H1 (cell line): ENCODE results near the gene ZNF679. TPM values are rescaled to one million over a fixed set of nuclear protein-coding genes. Genes with fewer than 3 reads are reported as not detected.

Experiments
- CTCF ChIA-PET: fragments of 300-600 bp; sonication (Branson Sonifier 250); formaldehyde crosslinking; loops from one replicate; lab custom pipeline; 2021; ENCODE audit not compliant: partially characterized antibody; lab: Charles Lee
- POLR2A ChIA-PET: fragments of 300-600 bp; sonication (Branson Sonifier 250); formaldehyde crosslinking; loops from one replicate; lab custom pipeline; 2021; ENCODE audit warnings: inconsistent platforms; ENCODE audit not compliant: partially characterized antibody; lab: Charles Lee
- DNase-seq, 2 experiments: peaks; one replicate each; pipeline versions ENCODE4 v3.0.0 to v3.0.0-alpha.2; 2010 to 2022; ENCODE audit warnings: low spot score in 2 of 2, low read depth in 1 of 2, mixed read lengths in 1 of 2
- FAIRE-seq: peaks from 2 replicates; lab custom pipeline; 2011; peaks lifted over from hg19 to GRCh38; lab: Jason Lieb, UNC
- H2AFZ ChIP-seq: 2 replicates; pipeline ENCODE4 v1.8.1; 2012; ENCODE audit warnings: low read length, inconsistent platforms
- H2AK5ac ChIP-seq: 2 replicates; pipeline ENCODE4 v1.6.1; 2013; ENCODE audit warnings: low read depth, low read length
- H2BK120ac ChIP-seq: replicated peaks from 2 replicates; pipeline ENCODE3; 2013; ENCODE audit warnings: low read depth, low read length, inconsistent platforms
- H2BK12ac ChIP-seq: 2 replicates; pipeline ENCODE4 v1.6.1; 2013; ENCODE audit warnings: low read depth, low read length
- H2BK15ac ChIP-seq: 2 replicates; pipeline ENCODE4 v1.6.1; 2013; ENCODE audit warnings: low read length
- H2BK20ac ChIP-seq: 2 replicates; pipeline ENCODE4 v1.6.1; 2013; ENCODE audit warnings: low read length
- H2BK5ac ChIP-seq: 2 replicates; pipeline ENCODE4 v1.6.1; 2013; ENCODE audit warnings: low read depth, low read length
- H3K14ac ChIP-seq: 2 replicates; pipeline ENCODE4 v1.6.1; 2013; ENCODE audit warnings: inconsistent platforms; ENCODE audit not compliant: insufficient read length
- H3K18ac ChIP-seq: 2 replicates; pipeline ENCODE4 v1.6.1; 2013; ENCODE audit warnings: low read length; ENCODE audit errors: extremely low read depth
- H3K23ac ChIP-seq: 2 replicates; pipeline ENCODE4 v1.6.1; 2013; ENCODE audit warnings: inconsistent platforms; ENCODE audit not compliant: insufficient read length
- H3K23me2 ChIP-seq: 2 replicates; pipeline ENCODE4 v1.6.1; 2013; ENCODE audit warnings: low read depth, low read length
- H3K27ac ChIP-seq: 2 replicates; pipeline ENCODE4 v1.6.1; 2011; ENCODE audit warnings: low read depth, low read length, inconsistent platforms
- H3K27me3 ChIP-seq, 4 experiments: replicated peaks in 1 of 4; 1 replicate in 1 of 4; 2 replicates in 3 of 4; pipeline versions ENCODE4 v1.6.1 to v1.8.1; 2011 to 2013; ENCODE audit warnings: low read length in 3 of 4, mild to moderate bottlenecking in 3 of 4, inconsistent platforms in 2 of 4, mixed read lengths in 2 of 4, moderate library complexity in 1 of 4; ENCODE audit not compliant: control insufficient read depth in 3 of 4, insufficient read depth in 3 of 4; ENCODE audit errors: extremely low read depth in 1 of 4
- H3K36me3 ChIP-seq, 4 experiments: 2 replicates each; pipeline versions ENCODE4 v1.6.1 to v1.8.1; 2011 to 2013; ENCODE audit warnings: mild to moderate bottlenecking in 4 of 4, low read length in 3 of 4, moderate library complexity in 2 of 4, control low read depth in 1 of 4, inconsistent platforms in 1 of 4; ENCODE audit not compliant: insufficient read depth in 4 of 4, control insufficient read depth in 2 of 4
- H3K4ac ChIP-seq: replicated peaks from 2 replicates; pipeline ENCODE3; 2013; ENCODE audit warnings: low read length, low read depth, mixed read lengths, inconsistent platforms; ENCODE audit not compliant: insufficient read length
- H3K4me1 ChIP-seq, 4 experiments: replicated peaks in 1 of 4; 1 replicate in 1 of 4; 2 replicates in 3 of 4; pipeline versions ENCODE4 v1.6.1 to v1.8.1; 2011 to 2013; ENCODE audit warnings: low read length in 3 of 4, inconsistent platforms in 2 of 4, mixed read lengths in 1 of 4; ENCODE audit not compliant: insufficient read depth in 4 of 4, control insufficient read depth in 3 of 4
- H3K4me2 ChIP-seq, 2 experiments: 2 replicates each; pipeline versions ENCODE4 v1.6.1 to v1.8.1; 2011 to 2013; ENCODE audit warnings: low read depth in 2 of 2, low read length in 2 of 2, control low read depth in 1 of 2, inconsistent platforms in 1 of 2, mild to moderate bottlenecking in 1 of 2; ENCODE audit not compliant: insufficient read depth in 1 of 2
- H3K4me3 ChIP-seq, 4 experiments: fragments of 200-600, 300-600 bp in 1 of 4; sonication (generic), shearing (Covaris generic), sonication (Bioruptor Twin) in 1 of 4; 2 replicates each; pipeline versions ENCODE4 v1.5.1 to v1.8.1; 2011 to 2016; ENCODE audit warnings: low read length in 4 of 4, low read depth in 3 of 4, control low read depth in 2 of 4, inconsistent platforms in 2 of 4, mild to moderate bottlenecking in 2 of 4, mixed read lengths in 1 of 4, moderate library complexity in 1 of 4; ENCODE audit not compliant: insufficient read depth in 2 of 4; ENCODE audit errors: extremely low read depth in 1 of 4
- H3K56ac ChIP-seq: replicated peaks from 2 replicates; pipeline ENCODE3; 2013; ENCODE audit warnings: low read depth, mild to moderate bottlenecking, mixed read lengths, low read length, inconsistent platforms; ENCODE audit not compliant: insufficient read length
- H3K79me1 ChIP-seq: 2 replicates; pipeline ENCODE4 v1.6.1; 2013; ENCODE audit warnings: low read depth, low read length, control low read depth
- H3K79me2 ChIP-seq, 2 experiments: 2 replicates each; pipeline versions ENCODE4 v1.6.1 to v1.8.1; 2012 to 2013; ENCODE audit warnings: low read length in 2 of 2, mild to moderate bottlenecking in 2 of 2, inconsistent platforms in 1 of 2; ENCODE audit not compliant: insufficient read depth in 2 of 2, control insufficient read depth in 1 of 2
- H3K9ac ChIP-seq, 4 experiments: replicated peaks in 1 of 4; 1 replicate in 1 of 4; 2 replicates in 3 of 4; pipeline versions ENCODE4 v1.6.1 to v1.8.1; 2011 to 2013; ENCODE audit warnings: low read depth in 3 of 4, low read length in 3 of 4, control low read depth in 2 of 4, mild to moderate bottlenecking in 2 of 4, moderate library complexity in 2 of 4, inconsistent platforms in 1 of 4; ENCODE audit errors: extremely low read depth in 1 of 4
- H3K9me3 ChIP-seq, 2 experiments: 2 replicates each; pipeline versions ENCODE4 v1.6.1 to v1.8.1; 2012 to 2013; ENCODE audit warnings: mild to moderate bottlenecking in 2 of 2, moderate library complexity in 2 of 2, control low read depth in 1 of 2, inconsistent platforms in 1 of 2, low read depth in 1 of 2, low read length in 1 of 2, mixed read lengths in 1 of 2; ENCODE audit not compliant: insufficient read depth in 2 of 2
- H4K20me1 ChIP-seq, 2 experiments: replicated peaks in 1 of 2; 2 replicates each; pipeline versions ENCODE3 to v1.8.1; 2011 to 2013; ENCODE audit warnings: inconsistent platforms in 2 of 2, low read length in 2 of 2, mild to moderate bottlenecking in 1 of 2; ENCODE audit not compliant: insufficient read depth in 2 of 2, control insufficient read depth in 1 of 2
- H4K5ac ChIP-seq: 2 replicates; pipeline ENCODE4 v1.6.1; 2013; ENCODE audit warnings: low read length, low read depth, mixed read lengths, inconsistent platforms; ENCODE audit not compliant: insufficient read length
- H4K8ac ChIP-seq: 2 replicates; pipeline ENCODE4 v1.8.0; 2013; ENCODE audit warnings: mild to moderate bottlenecking, moderate library complexity, low read length, inconsistent platforms; ENCODE audit not compliant: insufficient read depth; ENCODE audit errors: extremely low read depth
- H4K91ac ChIP-seq: replicated peaks from 2 replicates; pipeline ENCODE3; 2013; ENCODE audit warnings: low read length, mixed read lengths, inconsistent platforms; ENCODE audit not compliant: insufficient read length
- CREB1 ChIP-seq: IDR thresholded peaks from 2 replicates; pipeline ENCODE4 v1.6.1; 2012; ENCODE audit warnings: inconsistent platforms
- E2F6 ChIP-seq: IDR thresholded peaks from 2 replicates; pipeline ENCODE4 v1.6.1; 2012; ENCODE audit warnings: inconsistent platforms
- JUN ChIP-seq: IDR thresholded peaks from 2 replicates; pipeline ENCODE4 v1.6.1; 2011; ENCODE audit warnings: low read depth, mild to moderate bottlenecking, improper control_type of control experiment, low read length
- MAFK ChIP-seq: IDR thresholded peaks from 2 replicates; pipeline ENCODE4 v1.6.1; 2012; ENCODE audit warnings: low read depth, mild to moderate bottlenecking, improper control_type of control experiment, low read length
- POLR2A ChIP-seq, 2 experiments: IDR thresholded peaks; 1 replicate in 1 of 2; 2 replicates in 1 of 2; pipeline ENCODE4 v1.6.1; 2011; ENCODE audit warnings: low read depth in 2 of 2, low read length in 2 of 2, mild to moderate bottlenecking in 2 of 2; ENCODE audit errors: control extremely low read depth in 1 of 2
- RFX5 ChIP-seq: IDR thresholded peaks from 2 replicates; pipeline ENCODE4 v1.6.1; 2011; ENCODE audit warnings: low read depth, low read length, improper control_type of control experiment, borderline replicate concordance
- RNF2 ChIP-seq: fragments of 200-900, 300-1000 bp; sonication (generic); IDR thresholded peaks from 2 replicates; pipeline ENCODE4 v1.7.1; 2016; ENCODE audit warnings: borderline replicate concordance, low read depth, mild to moderate bottlenecking, antibody characterized with exemption, low read length; ENCODE audit not compliant: poor library complexity, severe bottlenecking; ENCODE audit errors: missing control alignments
- TCF12 ChIP-seq: IDR thresholded peaks from 2 replicates; pipeline ENCODE4 v1.6.1; 2011; ENCODE audit warnings: low read depth, mild to moderate bottlenecking, low read length
- whole genome bisulfite sequencing, 2 experiments: shearing (Covaris generic) in 1 of 2; methylation state at CpG; one replicate each; pipeline versions ENCODE4 v1.1.6 to v1.1.7; 2013 to 2015; ENCODE audit warnings: low lambda C conversion rate in 2 of 2, mixed read lengths in 2 of 2, inconsistent platforms in 1 of 2, low coverage in 1 of 2, missing lambda C conversion rate in 1 of 2; ENCODE audit not compliant: insufficient replicate concordance in 2 of 2, insufficient coverage in 1 of 2, insufficient read length in 1 of 2; ENCODE audit errors: extremely low coverage in 1 of 2, missing lambda C conversion rate in 1 of 2; 5-methylcytosine and 5-hydroxymethylcytosine counted together
- polyA plus RNA-seq, 7 experiments: library from polyadenylated mRNA; depleted of rRNA in 3 of 7; stranded (reverse) in 5 of 7; unstranded in 2 of 7; fragments of >200 nt in 5 of 7; fragments of 200-250 nt in 2 of 7; gene quantifications; 1 replicate in 5 of 7; 2 replicates in 1 of 7; 4 replicates in 1 of 7; pipeline versions ENCODE4 v1.2.1 to v1.2.3, GENCODE V29; 2011 to 2013; ENCODE audit warnings: missing spikeins in 2 of 7, mixed read lengths in 2 of 7
- total RNA-seq: library from RNA; stranded (reverse); fragmentation: NEBNext Ultra II Directional; extraction: Animal tissue kit (Norgen Biotek cat#: 25700); gene quantifications from 2 replicates; pipeline ENCODE4 v1.2.1, GENCODE V29; 2021

Gene ZNF679
- total and polyA plus RNA-seq, 2 of the 8 experiments (the other 6 are each of a cell fraction or from before 2014, with no cell fraction given): not detected

GRCh38 chr7:64300641-64301405 lies 72.5 kb downstream of the ZNF679 start:
- no peak overlapping the region for H2BK5ac ChIP-seq
- no peak overlapping the region for H2BK20ac ChIP-seq
- no peak overlapping the region for H3K27ac ChIP-seq
- ChIA-PET POLR2A (no interaction called here), CTCF (no interaction called here)
- H3K56ac ChIP-seq: no peak overlapping the region
- H3K36me3 ChIP-seq: 0 out of 8 replicates have a peak, but pooled peaks cover 0 to 3% (median 0%) of the 10 kb centered on the region in 4 experiments
- H3K79me1 ChIP-seq: no peaks in the 10 kb centered on the region
- no peak overlapping the region for H3K14ac ChIP-seq
- no peak overlapping the region for H3K9ac ChIP-seq
- no peak overlapping the region for H3K4me3 ChIP-seq
- H4K8ac ChIP-seq: no peak overlapping the region
- H2BK120ac ChIP-seq: no peak overlapping the region
- no peak overlapping the region for H2AFZ ChIP-seq
- H3K18ac ChIP-seq: no peak overlapping the region
- 84% methylated on average over 9 of the region's 9 CpGs; no CpG with 5 or more reads in 1 of the 2 experiments for WGBS, 2 experiments
- no peaks in the 10 kb centered on the region for H3K23me2 ChIP-seq
- H2BK15ac ChIP-seq: no peak overlapping the region
- no peaks in the 10 kb centered on the region for H3K4me1 ChIP-seq
- no peak overlapping the region for H4K91ac ChIP-seq
- DNase-seq (no peak), FAIRE-seq (no peak)
- no peak overlapping the region for H3K4me2 ChIP-seq
- no peaks in the 10 kb centered on the region for H3K79me2 ChIP-seq
- no peak overlapping the region for H4K5ac ChIP-seq
- H2AK5ac ChIP-seq: no peak overlapping the region
- H3K23ac ChIP-seq: no peak overlapping the region
- no peaks in the 10 kb centered on the region for H4K20me1 ChIP-seq
- no peak overlapping the region for H2BK12ac ChIP-seq
- no peaks in the 10 kb centered on the region for H3K27me3 ChIP-seq
- H3K4ac ChIP-seq: no peak overlapping the region
- H3K9me3 ChIP-seq: peaks cover 67 to 91% of the 10 kb centered on the region in 2 experiments
- no peak for TF ChIP-seq RFX5
- no peak for TF ChIP-seq TCF12
- TF ChIP-seq CREB1: no peak
- TF ChIP-seq MAFK: no peak
- no peak for TF ChIP-seq JUN
- no peak for TF ChIP-seq E2F6
- no peak for TF ChIP-seq RNF2
- no peak for TF ChIP-seq POLR2A (IDR thresholded peaks at IDR 0.05; ENCODE audit: control extremely low read depth in 1 of 2, low read depth in 2 of 2, low read length in 2 of 2)
